SK-N-SH (cell line): ENCODE data around the gene SNX10. TPM values are rescaled to one million over a fixed set of nuclear protein-coding genes. Genes with fewer than 3 reads are reported as not detected.

Source experiments
- CTCF ChIA-PET: fragments of 300-600, 350-600 bp; formaldehyde crosslinking; extraction: SDS; loops from one replicate; lab custom pipeline; 2021; lab: Yijun Ruan, JAX
- POLR2A ChIA-PET: fragments of 350-600 bp; sonication (Branson Sonifier 250); formaldehyde crosslinking; extraction: SDS; loops from one replicate; lab custom pipeline; 2020; ENCODE audit warnings: antibody characterized with exemption, inconsistent platforms; lab: Yijun Ruan, JAX
- DNase-seq: peaks from one replicate; pipeline ENCODE4 v3.0.0; 2012
- H2AFZ ChIP-seq: fragments of 200-600 bp; sonication (generic); 2 replicates; pipeline ENCODE4 v1.8.1; 2016; ENCODE audit warnings: antibody characterized with exemption, mild to moderate bottlenecking, low read depth
- H3F3A ChIP-seq: fragments of 200-600 bp; sonication (generic); replicated peaks from 2 replicates; pipeline ENCODE3; 2016; ENCODE audit warnings: antibody characterized with exemption, mild to moderate bottlenecking; ENCODE audit not compliant: insufficient read depth
- H3K27ac ChIP-seq, 2 experiments: fragments of 200-500 bp in 1 of 2; fragments of 200-600 bp in 1 of 2; sonication (Bioruptor generic) in 1 of 2; sonication (generic), shearing (Covaris generic) in 1 of 2; 2 replicates each; pipeline versions ENCODE4 v1.5.1 to v1.6.1; 2014 to 2016; ENCODE audit warnings: low read depth in 2 of 2, inconsistent platforms in 1 of 2, low read length in 1 of 2, mild to moderate bottlenecking in 1 of 2, mixed read lengths in 1 of 2
- H3K27me3 ChIP-seq: fragments of 200-600 bp; sonication (generic), shearing (Covaris generic); 2 replicates; pipeline ENCODE4 v1.6.1; 2016; ENCODE audit warnings: mixed run types; ENCODE audit not compliant: insufficient read depth
- H3K36me3 ChIP-seq, 2 experiments: fragments of 200-500 bp in 1 of 2; fragments of 200-600 bp in 1 of 2; sonication (Bioruptor generic) in 1 of 2; sonication (generic) in 1 of 2; replicated peaks in 1 of 2; 2 replicates each; pipeline versions ENCODE3 to v1.5.1; 2014 to 2016; ENCODE audit warnings: low read length in 1 of 2, mild to moderate bottlenecking in 1 of 2; ENCODE audit not compliant: insufficient read depth in 2 of 2, control insufficient read depth in 1 of 2
- H3K4me1 ChIP-seq, 2 experiments: fragments of 200-500 bp in 1 of 2; fragments of 200-600 bp in 1 of 2; sonication (Bioruptor generic) in 1 of 2; sonication (generic), shearing (Covaris generic) in 1 of 2; 2 replicates each; pipeline versions ENCODE4 v1.5.1 to v1.6.1; 2014 to 2016; ENCODE audit warnings: low read depth in 1 of 2, low read length in 1 of 2, mixed run types in 1 of 2; ENCODE audit not compliant: insufficient read depth in 2 of 2, control insufficient read depth in 1 of 2
- H3K4me2 ChIP-seq: fragments of 200-600 bp; sonication (generic), shearing (Covaris generic); 2 replicates; pipeline ENCODE4 v1.6.1; 2017; ENCODE audit warnings: mixed run types
- H3K4me3 ChIP-seq, 2 experiments: fragments of 200-500 bp in 1 of 2; fragments of 200-600 bp in 1 of 2; sonication (Bioruptor generic) in 1 of 2; sonication (generic), shearing (Covaris generic) in 1 of 2; 2 replicates each; pipeline versions ENCODE4 v1.5.1 to v1.8.1; 2014 to 2016; ENCODE audit warnings: low read depth in 2 of 2, inconsistent platforms in 1 of 2, low read length in 1 of 2, mild to moderate bottlenecking in 1 of 2, mixed read lengths in 1 of 2, moderate library complexity in 1 of 2
- H3K79me2 ChIP-seq: fragments of 200-600 bp; sonication (generic); 2 replicates; pipeline ENCODE4 v1.8.1; 2017; ENCODE audit warnings: mild to moderate bottlenecking; ENCODE audit not compliant: insufficient read depth
- H3K9ac ChIP-seq: fragments of 200-600 bp; sonication (generic); 2 replicates; pipeline ENCODE4 v1.6.1; 2017; ENCODE audit warnings: mixed run types
- H3K9me2 ChIP-seq: fragments of 200-600 bp; sonication (generic); 2 replicates; pipeline ENCODE4 v1.6.1; 2017; ENCODE audit warnings: mixed run types
- H3K9me3 ChIP-seq: fragments of 200-600 bp; sonication (generic); 2 replicates; pipeline ENCODE4 v1.6.1; 2017; ENCODE audit warnings: mixed run types, mild to moderate bottlenecking, moderate library complexity
- H4K20me1 ChIP-seq: fragments of 200-600 bp; sonication (generic); 2 replicates; pipeline ENCODE4 v1.6.1; 2017; ENCODE audit warnings: mild to moderate bottlenecking, mixed run types; ENCODE audit not compliant: insufficient read depth
- CHD2 ChIP-seq: fragments of 150-350 bp; IDR thresholded peaks from 2 replicates; pipeline ENCODE4 v1.6.1; 2018; ENCODE audit warnings: low read length; ENCODE audit not compliant: partially characterized antibody
- CTCF ChIP-seq: fragments of 200-600 bp; sonication (generic); IDR thresholded peaks from 2 replicates; pipeline ENCODE4 v1.6.1; 2017; ENCODE audit warnings: antibody characterized with exemption, mild to moderate bottlenecking, moderate library complexity
- ELF1 ChIP-seq: IDR thresholded peaks from 2 replicates; pipeline ENCODE4 v1.4.0; 2012
- FOSL2 ChIP-seq: IDR thresholded peaks from 2 replicates; pipeline ENCODE4 v1.4.0; 2012; ENCODE audit warnings: low read depth, mild to moderate bottlenecking, moderate library complexity, borderline replicate concordance
- FOXM1 ChIP-seq: IDR thresholded peaks from 2 replicates; pipeline ENCODE4 v1.4.0; 2012; ENCODE audit warnings: low read depth, mild to moderate bottlenecking
- GATA2 ChIP-seq: sonication (generic); formaldehyde crosslinking; IDR thresholded peaks from 2 replicates; pipeline ENCODE4 v1.5.0; 2020; ENCODE audit warnings: mild to moderate bottlenecking, missing genetic modification reagents
- IRF3 ChIP-seq: fragments of 150-350 bp; IDR thresholded peaks from 2 replicates; pipeline ENCODE4 v1.6.1; 2016; ENCODE audit warnings: mild to moderate bottlenecking, low read depth, low read length
- MAX ChIP-seq: IDR thresholded peaks from 2 replicates; pipeline ENCODE4 v1.4.0; 2012; ENCODE audit warnings: low read depth
- MEF2A ChIP-seq: IDR thresholded peaks from 2 replicates; pipeline ENCODE4 v1.4.0; 2012; ENCODE audit warnings: low read depth, borderline replicate concordance
- NRF1 ChIP-seq: IDR thresholded peaks from 2 replicates; pipeline ENCODE4 v1.6.1; 2012; ENCODE audit warnings: low read depth, mild to moderate bottlenecking, low read length
- RCOR1 ChIP-seq: fragments of 150-350 bp; IDR thresholded peaks from 2 replicates; pipeline ENCODE4 v1.6.1; 2017; ENCODE audit warnings: antibody characterized with exemption, low read length
- SMC3 ChIP-seq: IDR thresholded peaks from 2 replicates; pipeline ENCODE4 v1.6.1; 2012; ENCODE audit warnings: low read depth, low read length, improper control_type of control experiment
- USF1 ChIP-seq: IDR thresholded peaks from 2 replicates; pipeline ENCODE4 v1.4.0; 2012; ENCODE audit warnings: low read depth, borderline replicate concordance
- ZBTB33 ChIP-seq: IDR thresholded peaks from 2 replicates; pipeline ENCODE4 v1.4.0; 2012; ENCODE audit warnings: low read depth, borderline replicate concordance
- WGBS: methylation state at CpG from one replicate; pipeline ENCODE4 v1.1.6; 2017; ENCODE audit warnings: low lambda C conversion rate; 5-methylcytosine and 5-hydroxymethylcytosine counted together
- polyA plus RNA-seq, 3 experiments: library from polyadenylated mRNA; depleted of rRNA; stranded (reverse); fragments of >200 nt; gene quantifications; 2 replicates each; pipeline ENCODE4 v1.2.3, GENCODE V29; 2012

The SNX10 gene
- polyA plus RNA-seq, 1 of the 3 experiments (the other 2 are of a cell fraction), result 0.02 TPM

- Histone ChIP-seq H2AFZ (no peak overlapping the region), H3K4me3 (no peak overlapping the region), H3K79me2 (no peaks in the 10 kb centered on the region), H3K9me2 (no peaks in the 10 kb centered on the region), H4K20me1 (no peaks in the 10 kb centered on the region), H3K4me1 (no peaks in the 10 kb centered on the region; a peak in 1 of 4 replicates), H3K4me2 (no peak overlapping the region), H3K9ac (no peak overlapping the region), H3K27ac (no peak overlapping the region), H3F3A (no peaks in the 10 kb centered on the region), H3K9me3 (no peaks in the 10 kb centered on the region), H3K36me3 (no peaks in the 10 kb centered on the region), H3K27me3 (no peaks in the 10 kb centered on the region)
- 75% methylated on average over 5 of the region's 5 CpGs for WGBS
- ChIA-PET POLR2A (no interaction called here), CTCF (interaction anchor here (1.3 kb wide), 1 partner anchor 359 kb away, joined by 3 read pairs; no protein-coding TSS in a partner anchor)
- TF ChIP-seq FOSL2 (no peak), NRF1 (no peak), ELF1 (no peak), IRF3 (no peak), MAX (no peak), FOXM1 (no peak), USF1 (no peak), CTCF (no peak), ZBTB33 (no peak), RCOR1 (no peak), SMC3 (no peak), CHD2 (no peak), MEF2A (no peak), GATA2 (CRISPR knock-in tag) (no peak)
- no peak for DNase-seq
These were observed 17.4 kb downstream of the SNX10 start for GRCh38 chr7:26309089-26309488.
